Activated naive CD4-positive, alpha-beta T cell treated with anti-CD3 and anti-CD28 coated beads, Interleukin-2, amount 50 U/mL, for 16 hours (primary cell): Measurements from ENCODE around the gene PCMTD2.
"Not testable (repeated sequence)": the region's sequence is repeated elsewhere in the genome, so short reads cannot be mapped to it uniquely, and the experiment has no call there.

Source experiments
- DNase-seq: peaks from one replicate; pipeline ENCODE4 v3.0.0-alpha.2; 2020

Gene PCMTD2

GRCh38 chr20:64313761-64314160 is 58.2 kb downstream of the PCMTD2 start:
- not testable (repeated sequence) for DNase-seq

- not testable (repeated sequence) for DNase-seq
Measured at GRCh38 chr20:64315381-64315780, 59.8 kb downstream of the PCMTD2 start.

GRCh38 chr20:64315884-64316283 is 60.3 kb downstream of the PCMTD2 start:
- not testable (repeated sequence) for DNase-seq

- peak; percentile 64 for DNase-seq
Measured at GRCh38 chr20:64316415-64317083, 61.0 kb downstream of the PCMTD2 start.

GRCh38 chr20:64317331-64317730 is 61.8 kb downstream of the PCMTD2 start:
- not testable (repeated sequence) for DNase-seq

GRCh38 chr20:64318056-64318455 is 62.5 kb downstream of the PCMTD2 start:
- not testable (repeated sequence) for DNase-seq

GRCh38 chr20:64322031-64322789 is 66.7 kb downstream of the PCMTD2 start:
- not testable (repeated sequence) for DNase-seq
